ENCODE data around the gene VPS37C. TPM values are rescaled to one million over a fixed set of nuclear protein-coding genes. Genes with fewer than 3 reads are reported as not detected.
"Not testable (repeated sequence)": the region's sequence is repeated elsewhere in the genome, so short reads cannot be mapped to it uniquely, and the experiment has no call there.

The VPS37C gene
- total RNA-seq, 4 donors from 2014 or later: 9.3 to 17.5 (median 12.6) TPM

DNA sequence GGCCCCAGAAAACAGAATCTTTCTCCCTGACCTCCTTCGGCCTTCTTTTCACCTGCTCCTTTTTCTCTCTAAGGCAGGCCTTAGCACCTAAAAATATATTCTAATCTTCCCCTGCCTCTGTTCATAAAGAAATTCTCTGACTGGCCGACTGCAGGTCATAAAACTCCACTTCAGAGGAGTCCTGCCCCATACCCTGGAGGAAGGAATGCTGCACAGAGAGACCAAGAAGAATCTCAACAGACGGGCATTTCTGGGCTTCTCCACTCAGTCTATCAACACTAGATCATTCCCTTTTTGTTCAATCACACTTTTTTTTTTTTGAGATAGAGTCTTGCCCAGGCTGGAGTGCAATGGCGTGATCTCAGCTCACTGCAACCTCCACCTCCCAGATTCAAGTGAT is 22.4 kb upstream of the VPS37C start:
- no peak for ATAC-seq (ENCODE audit: low FRiP score)
- no peak for DNase-seq (ENCODE audit: low spot score)
- TF ChIP-seq, protein P1, sequence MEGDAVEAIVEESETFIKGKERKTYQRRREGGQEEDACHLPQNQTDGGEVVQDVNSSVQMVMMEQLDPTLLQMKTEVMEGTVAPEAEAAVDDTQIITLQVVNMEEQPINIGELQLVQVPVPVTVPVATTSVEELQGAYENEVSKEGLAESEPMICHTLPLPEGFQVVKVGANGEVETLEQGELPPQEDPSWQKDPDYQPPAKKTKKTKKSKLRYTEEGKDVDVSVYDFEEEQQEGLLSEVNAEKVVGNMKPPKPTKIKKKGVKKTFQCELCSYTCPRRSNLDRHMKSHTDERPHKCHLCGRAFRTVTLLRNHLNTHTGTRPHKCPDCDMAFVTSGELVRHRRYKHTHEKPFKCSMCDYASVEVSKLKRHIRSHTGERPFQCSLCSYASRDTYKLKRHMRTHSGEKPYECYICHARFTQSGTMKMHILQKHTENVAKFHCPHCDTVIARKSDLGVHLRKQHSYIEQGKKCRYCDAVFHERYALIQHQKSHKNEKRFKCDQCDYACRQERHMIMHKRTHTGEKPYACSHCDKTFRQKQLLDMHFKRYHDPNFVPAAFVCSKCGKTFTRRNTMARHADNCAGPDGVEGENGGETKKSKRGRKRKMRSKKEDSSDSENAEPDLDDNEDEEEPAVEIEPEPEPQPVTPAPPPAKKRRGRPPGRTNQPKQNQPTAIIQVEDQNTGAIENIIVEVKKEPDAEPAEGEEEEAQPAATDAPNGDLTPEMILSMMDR (IDR thresholded peaks at IDR 0.05): no peak

DNA sequence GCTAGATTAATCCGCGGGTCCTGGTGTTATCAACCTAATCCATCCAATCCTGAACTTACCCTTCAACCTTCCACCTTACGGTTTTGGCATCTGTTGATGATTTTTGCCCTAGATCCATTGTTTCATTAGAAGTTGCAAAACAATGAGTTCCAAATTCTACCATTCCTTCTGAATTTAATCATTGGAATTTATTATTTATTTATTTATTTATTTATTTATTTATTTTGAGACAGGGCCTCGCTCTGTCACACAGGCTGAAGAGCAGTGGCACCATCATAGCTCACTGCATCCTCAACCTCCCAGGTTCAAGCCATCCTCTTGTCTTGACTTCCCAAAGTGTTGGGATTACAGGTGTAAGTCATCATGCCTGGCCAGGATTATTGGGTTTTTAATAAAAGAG is 20.3 kb upstream of the VPS37C start:
- TF ChIP-seq, protein P1 (IDR thresholded peaks at IDR 0.05): no peak
- no peak for DNase-seq (ENCODE audit: low spot score)
- ATAC-seq (ENCODE audit: low FRiP score): no peak

DNA sequence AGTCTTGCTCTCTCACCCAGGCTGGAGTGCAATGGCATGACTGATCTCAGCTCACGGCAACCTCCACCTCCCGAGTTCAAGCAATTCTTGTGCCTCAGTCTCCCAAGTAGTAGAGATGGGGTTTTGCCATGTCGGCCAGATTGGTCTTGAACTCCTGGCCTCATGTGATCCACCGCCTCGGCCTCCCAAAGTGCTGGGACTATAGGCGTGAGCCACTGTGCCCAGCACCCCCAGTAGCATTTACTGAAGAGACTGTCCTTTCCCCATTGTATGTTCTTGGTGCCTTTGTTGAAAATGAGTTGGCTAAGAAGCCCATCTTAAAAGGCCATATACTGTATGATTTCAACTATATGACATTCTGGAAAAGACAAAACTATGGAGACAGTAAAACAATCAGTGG is 19.0 kb upstream of the VPS37C start:
- not testable (repeated sequence) for DNase-seq (ENCODE audit: low spot score); ATAC-seq (ENCODE audit: low FRiP score)

DNA sequence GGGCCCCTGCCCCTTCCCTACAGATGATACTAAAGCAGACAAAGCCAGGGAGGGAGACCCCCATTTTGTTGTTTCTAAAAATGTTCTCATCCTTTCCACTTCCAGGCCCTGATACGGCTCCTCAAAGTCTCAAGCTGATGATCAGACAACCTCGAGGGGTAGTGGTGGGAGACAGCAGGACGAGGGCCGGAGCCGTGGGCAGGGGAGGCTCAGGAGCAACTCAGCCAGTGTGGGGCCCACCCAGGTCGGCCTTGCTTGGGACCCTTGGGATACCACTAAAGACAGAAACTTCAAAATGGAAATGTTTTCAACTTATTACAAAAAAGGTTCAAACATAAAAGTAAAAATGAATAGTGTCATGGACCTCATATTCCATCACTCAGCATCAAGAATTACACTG is 15.2 kb upstream of the VPS37C start:
- TF ChIP-seq, protein P1 (IDR thresholded peaks at IDR 0.05): no peak
- DNase-seq (ENCODE audit: low spot score) (no peak), ATAC-seq (ENCODE audit: low FRiP score) (no peak)

DNA sequence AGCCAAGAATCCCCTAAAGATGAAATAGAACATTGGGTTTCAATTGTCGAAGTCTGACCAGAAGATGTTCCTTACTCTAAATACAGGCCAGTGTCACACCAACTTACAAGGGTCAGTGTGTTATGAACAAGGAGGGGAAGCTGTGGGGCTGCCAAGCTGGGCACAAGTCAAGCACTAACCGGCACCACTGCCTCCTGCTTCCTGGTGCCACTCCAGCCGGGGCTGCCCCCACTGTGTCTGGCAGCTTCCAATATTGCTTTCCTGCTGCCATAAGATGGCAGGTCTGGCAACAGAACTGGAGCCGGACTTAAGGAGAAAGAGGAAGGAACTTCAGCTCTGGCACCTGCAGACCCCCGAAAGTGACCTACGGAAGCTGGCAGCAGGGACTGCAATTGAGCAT is 13.7 kb upstream of the VPS37C start:
- TF ChIP-seq, protein P1 (IDR thresholded peaks at IDR 0.05): no peak
- ATAC-seq (ENCODE audit: low FRiP score): no peak
- DNase-seq (ENCODE audit: low spot score): no peak

DNA sequence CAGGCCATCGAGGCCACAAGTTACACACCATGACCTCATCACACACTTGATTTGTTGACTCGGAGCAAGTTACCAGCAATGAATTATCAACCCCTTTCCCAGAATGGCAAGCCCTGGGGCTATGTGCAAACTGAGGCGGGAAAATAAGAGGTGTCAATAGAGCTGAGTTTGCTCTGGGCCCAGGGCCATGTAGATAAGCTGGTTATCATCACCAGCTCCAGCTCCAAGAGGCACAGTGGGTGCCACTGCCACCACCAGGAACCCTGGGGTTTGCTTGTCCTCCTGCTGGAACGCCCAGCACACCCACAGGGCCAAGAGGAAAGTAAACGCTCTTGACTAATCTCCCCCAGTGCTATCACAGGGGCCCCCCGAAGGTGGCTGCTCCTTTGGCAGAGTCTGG is 13.0 kb upstream of the VPS37C start:
- TF ChIP-seq, protein P1 (IDR thresholded peaks at IDR 0.05): no peak
- ATAC-seq (ENCODE audit: low FRiP score): no peak
- DNase-seq (ENCODE audit: low spot score): no peak

DNA sequence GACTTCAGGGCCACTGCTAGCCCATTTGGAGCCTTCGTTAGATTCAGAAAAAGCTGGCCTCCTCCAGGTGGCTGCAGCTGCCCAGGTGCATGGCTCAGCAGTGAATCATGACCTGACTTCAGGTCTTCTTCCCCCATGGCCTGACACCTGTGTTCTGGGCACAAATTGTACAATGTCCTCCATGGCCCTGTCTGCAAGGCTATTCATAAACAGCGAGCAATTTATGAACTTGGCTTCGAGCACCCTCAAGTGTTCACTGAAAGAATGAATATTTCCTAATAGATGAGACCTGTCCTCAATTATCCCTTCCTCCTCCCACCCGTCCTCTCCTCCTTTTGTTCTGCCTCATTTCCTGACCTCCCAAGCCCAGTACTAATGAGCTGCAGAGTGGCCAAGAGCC is 12.2 kb upstream of the VPS37C start:
- TF ChIP-seq, protein P1 (IDR thresholded peaks at IDR 0.05): no peak
- no peak for ATAC-seq (ENCODE audit: low FRiP score)
- DNase-seq (ENCODE audit: low spot score): no peak

DNA sequence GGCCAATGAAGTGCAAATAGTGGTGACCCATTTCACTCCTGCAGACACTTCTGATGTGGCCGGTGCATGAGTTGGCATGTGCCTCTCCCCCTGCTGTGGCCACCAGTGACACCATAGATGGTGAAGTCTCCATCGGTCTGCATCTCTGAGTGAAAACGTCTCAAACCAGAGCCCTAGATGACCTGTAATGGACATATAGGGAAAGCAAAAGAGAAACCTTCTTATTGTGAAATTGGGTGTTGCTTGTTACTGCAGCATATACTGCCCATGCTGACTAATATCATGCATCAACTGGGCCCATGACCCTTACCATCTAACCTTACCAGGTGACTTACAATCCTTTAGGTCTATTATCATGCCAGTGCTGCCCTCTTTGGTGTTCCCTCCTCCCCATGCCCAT is 11.7 kb upstream of the VPS37C start:
- ATAC-seq (ENCODE audit: low FRiP score): no peak
- no peak for DNase-seq (ENCODE audit: low spot score)
- TF ChIP-seq, protein P1 (IDR thresholded peaks at IDR 0.05): no peak

All from omental fat pad (tissue), 4 donors.